Right cardiac atrium (tissue), 5 donors: ENCODE results near the gene ANXA10. TPM values are rescaled to one million over a fixed set of nuclear protein-coding genes. Genes with fewer than 3 reads are reported as not detected.

Source experiments
- ATAC-seq, 2 donors: fragments of 200-7000 bp; cut with Tn5 transposase; one replicate each; pipeline versions ENCODE4 v1.8.0 to v1.9.1; 2020; ENCODE audit warnings: moderate library complexity in 2 of 2, mild to moderate bottlenecking in 1 of 2
- DNase-seq, 3 donors: peaks; one replicate each; pipeline ENCODE4 v3.0.0-alpha.2; 2020
- H3K27ac ChIP-seq: one replicate; pipeline ENCODE4 v1.5.1; 2013; ENCODE audit warnings: mild to moderate bottlenecking, low read length, control low read depth, moderate library complexity
- H3K27me3 ChIP-seq: one replicate; pipeline ENCODE4 v1.6.1; 2013; ENCODE audit not compliant: control insufficient read depth, insufficient read depth
- H3K4me1 ChIP-seq: one replicate; pipeline ENCODE4 v1.6.1; 2013; ENCODE audit warnings: low read length; ENCODE audit not compliant: control insufficient read depth, insufficient read depth
- H3K4me3 ChIP-seq: one replicate; pipeline ENCODE4 v1.5.1; 2013; ENCODE audit warnings: low read length, control low read depth
- H3K9me3 ChIP-seq: one replicate; pipeline ENCODE4 v1.6.1; 2013; ENCODE audit warnings: low read length; ENCODE audit not compliant: control insufficient read depth
- WGBS: extraction: QIAGEN DNeasy Blood & Tissue Kit; methylation state at CpG from one replicate; pipeline ENCODE4 v1.1.7; 2013; 5-methylcytosine and 5-hydroxymethylcytosine counted together
- intact Hi-C, 4 donors: fragments of 100-400 bp; cut with DNase I; formaldehyde crosslinking; loops; one replicate each; pipeline versions ENCODE4 v1.11.0 to v1.14.0; 2022 to 2023
- long read RNA-seq, 4 donors: library from polyadenylated mRNA; unstranded; transcript quantifications; one replicate each; pipeline ENCODE4 v2.0.0, GENCODE V29; 2020 to 2021
- polyA plus RNA-seq: library from polyadenylated mRNA; stranded (reverse); fragments of 200-250 nt; gene quantifications from one replicate; pipeline ENCODE4 v1.2.3, GENCODE V29; 2013
- total RNA-seq, 4 donors: library from RNA; stranded (reverse); fragmentation: NEBNext Ultra II Directional; extraction: Animal tissue kit (Norgen Biotek cat#: 25700); gene quantifications; one replicate each; pipeline ENCODE4 v1.2.1, GENCODE V29; 2021
- donor health status: healthy with polysubstance abuse.
- donor health status: DM: no; HTN: yes; CAD: no.
- donor health status: DM: no; HTN: no; CAD: no.
- donor health status: DM: no; HTN: yes; CAD: no; lungs with severe emphysema.
- donor health status: DM: yes; HTN: yes; CAD: no.

Gene ANXA10, protein sequence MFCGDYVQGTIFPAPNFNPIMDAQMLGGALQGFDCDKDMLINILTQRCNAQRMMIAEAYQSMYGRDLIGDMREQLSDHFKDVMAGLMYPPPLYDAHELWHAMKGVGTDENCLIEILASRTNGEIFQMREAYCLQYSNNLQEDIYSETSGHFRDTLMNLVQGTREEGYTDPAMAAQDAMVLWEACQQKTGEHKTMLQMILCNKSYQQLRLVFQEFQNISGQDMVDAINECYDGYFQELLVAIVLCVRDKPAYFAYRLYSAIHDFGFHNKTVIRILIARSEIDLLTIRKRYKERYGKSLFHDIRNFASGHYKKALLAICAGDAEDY
- not detected for total RNA-seq
- polyA plus RNA-seq = not detected
- long read RNA-seq, donor 1 = 0 reads
- long read RNA-seq, donor 2 = 0 reads
- long read RNA-seq, donor 3, partial matches to known transcripts = 0 of 1 reads
- long read RNA-seq, donor 3, other reads (novel, unspliced or antisense) = 1 of 1 reads
- long read RNA-seq, donor 4 = 0 reads

DNA sequence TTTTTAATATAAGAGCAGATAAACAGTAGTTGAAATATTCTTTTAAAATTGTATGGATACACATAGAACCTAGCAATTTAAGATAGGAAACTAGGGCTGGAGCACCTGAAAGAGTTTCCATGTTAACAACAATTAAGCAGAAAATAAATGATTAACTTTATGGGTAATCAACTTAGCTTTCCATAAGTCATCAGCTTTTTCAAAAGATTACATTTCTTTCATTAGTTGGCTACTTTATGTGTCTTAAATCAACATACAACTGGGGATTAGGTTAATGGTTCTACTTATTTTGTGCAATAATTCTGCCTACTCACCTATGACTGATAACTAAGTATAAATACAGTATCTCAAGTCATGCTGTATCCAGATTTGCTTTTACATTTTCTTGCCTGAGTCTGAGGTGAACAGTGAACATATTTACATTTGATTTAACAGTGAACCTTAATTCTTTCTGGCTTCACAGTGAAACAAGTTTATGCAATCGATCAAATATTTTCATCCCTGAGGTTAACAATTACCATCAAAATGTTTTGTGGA is at the start of gene ANXA10:
TSS of gene ANXA10 (plus strand) at position 362 of the 537 bp plus-strand sequence. CDS start at position 526, 164 bp downstream.
- no peaks in the 10 kb centered on the region for H3K27me3 ChIP-seq
- intact Hi-C loops = no loop called here
- H3K27ac ChIP-seq = no peak within 1 kb of the TSS
- ATAC-seq = no peak
- H3K9me3 ChIP-seq = no peaks in the 10 kb centered on the region
- DNase-seq = no peak
- H3K4me1 ChIP-seq = no peaks in the 10 kb centered on the region
- 91% methylated on average over 1 of the region's 1 CpG for WGBS
- H3K4me3 ChIP-seq = no peak within 1 kb of the TSS

DNA sequence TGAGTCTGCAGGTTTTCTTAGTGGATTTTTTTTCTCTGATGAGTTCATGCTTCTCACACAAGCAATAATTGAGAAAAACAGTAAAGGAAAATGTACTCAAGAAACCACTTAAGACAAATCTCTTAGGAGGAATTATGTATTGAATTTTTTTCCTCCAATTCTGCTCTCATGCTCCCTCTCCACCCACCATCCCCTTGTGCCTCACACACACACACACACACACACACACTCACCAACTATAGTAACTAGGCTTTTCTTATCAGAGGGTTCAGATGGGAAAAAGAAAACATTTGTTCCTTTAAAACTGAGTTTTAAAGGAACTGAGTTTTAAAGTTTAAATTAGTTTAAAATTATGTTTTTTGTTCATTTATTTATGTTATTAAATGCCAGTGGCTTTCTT is 47.0 kb upstream of the ANXA10 start:
- Histone ChIP-seq H3K9me3 (no peaks in the 10 kb centered on the region), H3K27ac (no peak overlapping the region), H3K4me1 (no peaks in the 10 kb centered on the region), H3K27me3 (no peaks in the 10 kb centered on the region), H3K4me3 (no peak overlapping the region)
- DNase-seq = no peak
- intact Hi-C loops = no loop called here
- ATAC-seq = no peak

DNA sequence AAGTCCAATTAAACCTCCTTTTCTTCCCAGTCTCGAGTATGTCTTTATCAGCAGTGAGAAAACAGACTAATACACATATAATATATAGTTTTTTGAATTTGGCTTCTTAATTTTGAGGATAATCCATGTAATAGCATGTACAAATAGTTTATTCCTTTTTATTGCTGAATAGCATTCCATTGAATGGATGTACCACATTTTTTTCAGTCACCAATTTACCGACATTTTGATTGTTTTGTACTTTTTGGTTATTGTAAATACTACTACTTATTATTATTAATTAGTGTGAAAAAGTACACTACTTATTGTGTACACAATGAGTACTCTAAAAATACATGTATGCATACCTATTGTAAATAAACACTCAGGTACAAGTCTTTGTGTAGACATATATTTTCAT is 42.3 kb upstream of the ANXA10 start:
- intact Hi-C loops = no loop called here
- no peak for DNase-seq
- Histone ChIP-seq H3K4me3 (no peak overlapping the region), H3K9me3 (no peaks in the 10 kb centered on the region), H3K27me3 (no peaks in the 10 kb centered on the region), H3K4me1 (no peaks in the 10 kb centered on the region), H3K27ac (no peak overlapping the region)
- ATAC-seq = no peak
- WGBS = 68% methylated on average over 2 of the region's 2 CpGs

DNA sequence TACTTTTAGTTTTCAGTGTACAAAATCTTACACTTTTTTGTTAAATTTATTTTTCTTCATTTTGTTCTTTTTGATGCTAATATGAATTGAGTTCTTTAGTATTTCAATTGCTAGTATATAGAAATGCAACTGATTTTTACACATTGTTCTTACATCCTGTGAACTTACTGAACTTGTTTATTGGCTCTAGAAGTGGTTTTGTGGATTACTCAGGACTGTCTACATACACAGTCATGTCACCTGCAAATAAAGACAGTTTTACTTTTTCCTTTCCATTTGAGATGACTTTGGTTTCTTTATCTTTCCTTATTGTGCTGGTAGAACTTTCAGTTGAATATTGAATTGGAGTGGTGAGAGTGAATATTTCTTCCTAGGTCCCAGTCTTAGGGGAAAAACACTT is 40.8 kb upstream of the ANXA10 start:
- no peak overlapping the region for H3K27ac ChIP-seq
- no peaks in the 10 kb centered on the region for H3K4me1 ChIP-seq
- no peaks in the 10 kb centered on the region for H3K9me3 ChIP-seq
- DNase-seq = no peak
- ATAC-seq = no peak
- H3K27me3 ChIP-seq = no peaks in the 10 kb centered on the region
- H3K4me3 ChIP-seq = no peak overlapping the region
- intact Hi-C loops = no loop called here

DNA sequence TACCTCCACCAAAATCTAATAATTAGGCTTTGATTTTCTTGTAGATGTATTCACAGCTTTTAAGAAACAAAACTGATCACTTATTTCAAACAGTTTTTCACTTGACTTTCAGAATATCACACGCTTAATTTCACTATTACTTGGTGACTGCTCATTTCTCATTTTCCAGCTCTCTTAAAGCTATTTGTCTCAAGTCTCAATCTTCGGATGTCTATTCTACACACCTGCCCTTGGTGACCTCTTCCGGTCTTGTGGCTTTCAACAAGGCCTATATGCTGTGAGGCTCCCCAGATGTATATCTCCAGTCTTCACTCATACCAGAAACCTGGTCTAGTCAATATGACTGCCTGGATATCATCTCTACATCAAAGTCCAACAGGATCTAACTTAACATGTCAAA is 34.9 kb upstream of the ANXA10 start:
- no peak overlapping the region for H3K4me3 ChIP-seq
- DNase-seq (no peak), ATAC-seq (no peak)
- no peaks in the 10 kb centered on the region for H3K9me3 ChIP-seq
- H3K27me3 ChIP-seq = no peaks in the 10 kb centered on the region
- intact Hi-C loops = no loop called here
- no peaks in the 10 kb centered on the region for H3K4me1 ChIP-seq
- WGBS = 85% methylated on average over 3 of the region's 3 CpGs
- no peak overlapping the region for H3K27ac ChIP-seq

DNA sequence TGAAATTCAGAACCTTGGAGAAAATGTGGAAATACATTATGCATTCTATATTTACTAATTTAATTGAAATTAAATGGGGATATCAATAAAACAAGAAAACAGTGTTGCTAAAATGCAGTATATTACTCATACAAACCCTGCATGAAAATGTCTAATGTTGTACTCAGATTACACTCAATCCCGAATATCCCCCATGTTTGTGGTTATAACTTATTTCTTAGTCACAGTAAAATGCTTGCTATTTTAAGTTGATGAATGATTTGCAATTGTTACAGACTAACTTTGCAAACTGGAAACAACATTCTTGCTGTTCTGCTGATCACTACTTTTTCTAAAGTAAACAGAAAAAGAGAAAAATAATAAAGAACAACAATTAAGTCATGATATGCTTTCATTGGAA is 33.1 kb upstream of the ANXA10 start:
- intact Hi-C loops = no loop called here
- no peak overlapping the region for H3K27ac ChIP-seq
- 83% methylated on average over 1 of the region's 1 CpG for WGBS
- no peaks in the 10 kb centered on the region for H3K9me3 ChIP-seq
- H3K4me3 ChIP-seq = no peak overlapping the region
- H3K4me1 ChIP-seq = no peaks in the 10 kb centered on the region
- H3K27me3 ChIP-seq = no peaks in the 10 kb centered on the region
- no peak for DNase-seq
- ATAC-seq = no peak

DNA sequence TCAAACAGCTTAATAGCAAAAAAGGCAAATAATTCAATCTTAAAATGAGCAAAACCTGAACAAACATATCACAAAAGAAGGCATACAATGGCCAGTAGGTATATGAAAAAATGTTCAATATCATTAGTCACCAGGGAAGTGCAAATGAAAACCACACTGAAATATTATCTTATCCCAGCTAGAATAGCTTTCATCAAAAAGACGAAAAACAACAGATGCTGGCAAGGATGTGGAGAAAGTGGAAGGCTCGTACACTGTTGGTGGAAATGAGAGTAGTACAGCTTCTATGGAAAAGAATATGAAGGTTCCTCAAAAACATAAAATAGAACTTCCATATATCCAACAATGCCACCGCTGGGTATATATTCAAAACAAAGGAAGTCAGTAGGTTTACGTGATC is 29.3 kb upstream of the ANXA10 start:
- intact Hi-C loops = no loop called here
- Histone ChIP-seq H3K27ac (no peak overlapping the region), H3K4me1 (no peaks in the 10 kb centered on the region), H3K9me3 (no peaks in the 10 kb centered on the region), H3K4me3 (no peak overlapping the region), H3K27me3 (no peaks in the 10 kb centered on the region)
- DNase-seq = no peak
- ATAC-seq = no peak
- WGBS = 74% methylated on average over 4 of the region's 4 CpGs

DNA sequence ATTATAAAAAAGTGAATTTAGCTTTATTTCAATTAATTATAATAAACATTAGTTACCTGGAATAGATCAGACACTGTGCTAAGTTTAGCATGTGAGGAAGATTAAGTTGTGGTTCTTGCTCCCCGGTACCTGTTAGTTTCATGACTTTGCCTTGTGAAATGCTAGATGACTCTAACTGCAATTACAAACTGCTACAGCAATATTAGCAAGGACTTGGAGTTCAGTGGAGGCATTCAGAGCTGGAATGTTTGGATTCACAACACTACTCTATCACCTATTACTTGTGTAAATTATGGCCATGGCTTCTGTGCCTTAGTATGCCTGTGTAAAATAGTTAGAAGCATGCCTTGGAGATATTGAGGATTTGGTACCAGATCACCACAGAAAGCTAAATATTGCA is 21.4 kb upstream of the ANXA10 start:
- Histone ChIP-seq H3K4me3 (no peak overlapping the region), H3K4me1 (no peaks in the 10 kb centered on the region), H3K27me3 (no peaks in the 10 kb centered on the region), H3K27ac (no peak overlapping the region), H3K9me3 (no peaks in the 10 kb centered on the region)
- intact Hi-C loops = loop anchor here in 2 of 4 donors (10.0 kb wide), 1 partner anchor 1046 kb away; no protein-coding TSS in a partner anchor
- 97% methylated on average over 1 of the region's 1 CpG for WGBS
- no peak for DNase-seq
- ATAC-seq = no peak

DNA sequence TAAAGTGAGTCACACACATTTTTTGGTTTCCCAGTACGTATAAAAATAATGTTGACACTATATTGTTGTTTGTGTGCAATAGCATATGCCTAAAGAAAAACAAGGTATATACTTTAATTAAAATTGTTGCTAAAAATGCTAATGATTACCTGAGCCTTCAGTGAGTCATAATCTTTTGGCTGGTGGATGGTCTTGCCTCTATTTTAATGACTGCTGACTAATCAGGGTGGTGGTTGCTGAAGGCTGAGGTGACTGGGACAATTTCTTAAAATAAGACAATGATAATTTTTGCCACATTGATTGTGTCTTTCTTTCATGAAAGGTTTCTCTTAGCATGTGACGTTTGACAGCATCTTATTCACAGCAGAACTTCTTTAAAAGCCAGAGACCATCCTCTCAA is 21.0 kb upstream of the ANXA10 start:
- WGBS = 66% methylated on average over 2 of the region's 2 CpGs

DNA sequence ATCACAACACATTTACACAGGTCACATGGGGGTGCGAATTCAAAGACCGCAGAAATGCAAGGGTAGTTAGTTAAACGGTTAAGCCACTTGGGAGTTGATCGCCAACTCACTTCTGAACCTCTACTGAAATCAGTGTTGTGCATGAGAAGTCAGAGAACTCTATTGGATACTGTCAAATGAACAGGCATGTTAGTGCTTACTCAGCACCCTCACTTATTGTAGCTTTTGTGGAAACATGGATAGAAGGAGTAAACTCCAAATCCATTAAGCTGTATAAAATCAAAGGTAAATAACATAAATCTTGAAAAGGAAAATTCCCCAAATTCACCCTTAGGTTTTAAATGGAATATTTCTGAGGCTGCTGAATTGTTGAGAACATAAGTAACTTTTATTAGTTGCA is 17.5 kb upstream of the ANXA10 start:
- no peaks in the 10 kb centered on the region for H3K27me3 ChIP-seq
- DNase-seq (no peak), ATAC-seq (no peak)
- H3K4me1 ChIP-seq = no peaks in the 10 kb centered on the region
- no peak overlapping the region for H3K27ac ChIP-seq
- H3K9me3 ChIP-seq = no peaks in the 10 kb centered on the region
- intact Hi-C loops = loop anchor here in 2 of 4 donors (10.0 kb wide), 1 partner anchor 1050 kb away; no protein-coding TSS in a partner anchor
- 91% methylated on average over 4 of the region's 4 CpGs for WGBS
- H3K4me3 ChIP-seq = no peak overlapping the region

More for the DNA sequence above, 21.0 kb upstream of the ANXA10 start:
- intact Hi-C loops = loop anchor here in 2 of 4 donors (10.0 kb wide), 1 partner anchor 1047 kb away; no protein-coding TSS in a partner anchor
- no peak for DNase-seq
- no peaks in the 10 kb centered on the region for H3K4me1 ChIP-seq
- H3K4me3 ChIP-seq = no peak overlapping the region
- H3K27ac ChIP-seq = no peak overlapping the region
- H3K27me3 ChIP-seq = no peaks in the 10 kb centered on the region
- ATAC-seq = no peak
- H3K9me3 ChIP-seq = no peaks in the 10 kb centered on the region

DNA sequence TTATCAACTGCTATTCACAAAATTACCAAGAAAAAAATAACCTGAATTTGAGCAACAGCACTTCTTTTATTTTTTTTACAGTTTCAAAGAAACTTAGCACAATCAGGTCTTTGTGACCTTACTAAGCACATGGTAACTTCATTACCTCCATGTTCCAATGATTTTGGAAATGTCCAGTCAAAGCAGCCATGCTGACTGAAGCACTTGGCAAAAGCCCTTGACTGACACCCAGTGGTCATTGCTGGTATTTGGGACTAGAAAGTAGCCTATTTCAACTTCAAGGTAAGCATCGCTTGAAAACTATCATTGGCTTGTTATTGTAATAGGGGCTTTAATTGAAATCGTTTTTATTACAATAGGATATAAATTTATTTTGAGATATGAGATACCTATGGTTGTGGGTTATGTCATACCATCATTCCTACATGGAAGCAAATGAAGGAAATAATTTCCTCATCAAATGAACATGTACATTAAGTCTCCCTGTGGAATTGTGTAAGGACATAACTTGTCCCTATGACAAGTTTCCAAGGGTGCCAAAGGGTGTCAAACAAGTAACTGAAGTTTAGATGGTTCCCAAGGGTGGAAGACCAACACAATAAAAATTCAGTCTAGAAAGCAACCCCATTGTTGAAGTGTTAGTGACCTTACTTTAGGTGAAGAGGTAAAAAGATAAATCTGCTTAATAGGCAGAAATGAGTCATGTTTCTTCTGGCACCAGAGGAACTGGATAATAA is 15.2 kb upstream of the ANXA10 start:
- Histone ChIP-seq H3K9me3 (no peaks in the 10 kb centered on the region), H3K27me3 (no peaks in the 10 kb centered on the region), H3K4me3 (no peak overlapping the region), H3K4me1 (no peaks in the 10 kb centered on the region), H3K27ac (no peak overlapping the region)
- intact Hi-C loops = loop anchor here in 2 of 4 donors (10.0 kb wide), 1 partner anchor 1052 kb away; no protein-coding TSS in a partner anchor
- WGBS = 12% methylated on average over 2 of the region's 2 CpGs
- DNase-seq (peak in 2 of 3 donors; percentile 26 to 36), ATAC-seq (peak in 1 of 2 donors; percentile 43)
